ENCODE measurements around the gene SPAG7.
"Not testable (repeated sequence)": the region's sequence is repeated elsewhere in the genome, so short reads cannot be mapped to it uniquely, and the experiment has no call there.

SPAG7 gene

GRCh38 chr17:4921320-4921719 lies 46.3 kb downstream of the SPAG7 start:
- no peak for TF ChIP-seq CTCF (IDR thresholded peaks at IDR 0.05; ENCODE audit: low read depth, low read length)
- Histone ChIP-seq H3K36me3 (no peaks in the 10 kb centered on the region), H3K9me3 (ENCODE audit: severe bottlenecking) (no peaks in the 10 kb centered on the region), H3K4me3 (ENCODE audit: low read depth, low read length) (no peak overlapping the region), H3K27ac (no peak overlapping the region), H3K27me3 (ENCODE audit: insufficient read depth, low read depth, severe bottlenecking) (no peaks in the 10 kb centered on the region)
- DNase-seq = no peak

- Histone ChIP-seq H3K9me3 (ENCODE audit: severe bottlenecking) (no peaks in the 10 kb centered on the region), H3K36me3 (no peaks in the 10 kb centered on the region), H3K4me3 (ENCODE audit: low read depth, low read length) (no peak overlapping the region), H3K27me3 (ENCODE audit: insufficient read depth, low read depth, severe bottlenecking) (no peaks in the 10 kb centered on the region), H3K27ac (no peak overlapping the region)
- TF ChIP-seq CTCF (IDR thresholded peaks at IDR 0.05; ENCODE audit: low read depth, low read length) = no peak
- no peak for DNase-seq
Measured at GRCh38 chr17:4920351-4921048, 47.1 kb downstream of the SPAG7 start.

- Histone ChIP-seq H3K36me3 (no peaks in the 10 kb centered on the region), H3K27me3 (ENCODE audit: insufficient read depth, low read depth, severe bottlenecking) (no peaks in the 10 kb centered on the region), H3K27ac (no peak overlapping the region), H3K9me3 (ENCODE audit: severe bottlenecking) (no peaks in the 10 kb centered on the region), H3K4me3 (ENCODE audit: low read depth, low read length) (no peak overlapping the region)
- no peak for DNase-seq
- no peak for TF ChIP-seq CTCF (IDR thresholded peaks at IDR 0.05; ENCODE audit: low read depth, low read length)
Measured at GRCh38 chr17:4919511-4920047, 48.0 kb downstream of the SPAG7 start.

- H3K9me3 ChIP-seq (ENCODE audit: severe bottlenecking); H3K36me3 ChIP-seq; H3K4me3 ChIP-seq (ENCODE audit: low read depth, low read length); DNase-seq; H3K27me3 ChIP-seq (ENCODE audit: insufficient read depth, low read depth, severe bottlenecking); H3K27ac ChIP-seq: not testable (repeated sequence)
Measured at GRCh38 chr17:4914551-4914950, 53.1 kb downstream of the SPAG7 start.

GRCh38 chr17:4913994-4914393 lies 53.6 kb downstream of the SPAG7 start:
- Histone ChIP-seq H3K36me3 (no peaks in the 10 kb centered on the region), H3K4me3 (ENCODE audit: low read depth, low read length) (no peak overlapping the region), H3K27ac (no peak overlapping the region), H3K27me3 (ENCODE audit: insufficient read depth, low read depth, severe bottlenecking) (no peaks in the 10 kb centered on the region), H3K9me3 (ENCODE audit: severe bottlenecking) (no peaks in the 10 kb centered on the region)
- no peak for DNase-seq
- TF ChIP-seq CTCF (IDR thresholded peaks at IDR 0.05; ENCODE audit: low read depth, low read length) = no peak
